Measurements from ENCODE around the gene BCAR3. TPM values are rescaled to one million over a fixed set of nuclear protein-coding genes. Genes with fewer than 3 reads are reported as not detected.

BCAR3 gene
- total RNA-seq, result 47.1 and 50.5 TPM in 2 replicates

- DNase-seq, result peak; percentile 80
Measured at GRCh38 chr1:93681101-93681988, at the start of gene BCAR3. Gene BCAR3 (minus strand): TSS chr1:93681837. CDS start chr1:93674930, 6,907 bp downstream.

- DNase-seq, result no peak
Measured at GRCh38 chr1:93730621-93731020, 49.0 kb upstream of the BCAR3 start.

- DNase-seq, result no peak
Measured at GRCh38 chr1:93729906-93730305, 48.3 kb upstream of the BCAR3 start.

- no peak for DNase-seq
Measured at GRCh38 chr1:93729502-93729901, 47.9 kb upstream of the BCAR3 start.

- no peak for DNase-seq
Measured at GRCh38 chr1:93728480-93729131, 47.0 kb upstream of the BCAR3 start.

GRCh38 chr1:93723733-93724270 lies 42.2 kb upstream of the BCAR3 start:
- no peak for DNase-seq

- DNase-seq, result no peak
Measured at GRCh38 chr1:93723110-93723509, 41.5 kb upstream of the BCAR3 start.

GRCh38 chr1:93722081-93723031 lies 40.7 kb upstream of the BCAR3 start:
- DNase-seq, result peak; percentile 79

GRCh38 chr1:93720956-93721626 lies 39.5 kb upstream of the BCAR3 start:
- peak; percentile 10 for DNase-seq

GRCh38 chr1:93717640-93718039 lies 36.0 kb upstream of the BCAR3 start:
- DNase-seq, result no peak

- DNase-seq, result peak; percentile 14
Measured at GRCh38 chr1:93716941-93717368, 35.3 kb upstream of the BCAR3 start.

GRCh38 chr1:93716163-93716562 lies 34.5 kb upstream of the BCAR3 start:
- no peak for DNase-seq

- no peak for DNase-seq
Measured at GRCh38 chr1:93715529-93716126, 34.0 kb upstream of the BCAR3 start.

GRCh38 chr1:93714356-93714755 lies 32.7 kb upstream of the BCAR3 start:
- no peak for DNase-seq

- no peak for DNase-seq
Measured at GRCh38 chr1:93713341-93713740, 31.7 kb upstream of the BCAR3 start.

- no peak for DNase-seq
Measured at GRCh38 chr1:93712741-93713140, 31.1 kb upstream of the BCAR3 start.

- DNase-seq, result no peak
Measured at GRCh38 chr1:93710499-93711453, 29.1 kb upstream of the BCAR3 start.

- DNase-seq, result peak; percentile 56
Measured at GRCh38 chr1:93708734-93709481, 27.3 kb upstream of the BCAR3 start.

GRCh38 chr1:93707956-93708355 lies 26.3 kb upstream of the BCAR3 start:
- DNase-seq, result no peak

All from dermis blood vessel endothelial cell (primary cell).